Neural cell (in vitro differentiated cells): ENCODE data around the gene SGPP1. TPM values are rescaled to one million over a fixed set of nuclear protein-coding genes. Genes with fewer than 3 reads are reported as not detected.

Experiments
- H2AFZ ChIP-seq: fragments of 200-600, 300-800 bp; sonication (generic), shearing (Covaris generic); 2 replicates; pipeline ENCODE4 v1.6.0; 2014; ENCODE audit warnings: low read depth, mild to moderate bottlenecking, antibody characterized with exemption, low read length, moderate library complexity
- H3F3A ChIP-seq: fragments of 200-600 bp; shearing (Covaris generic); 2 replicates; pipeline ENCODE4 v1.6.1; 2016; ENCODE audit warnings: mild to moderate bottlenecking, moderate library complexity, mixed read lengths, antibody characterized with exemption, low read length; ENCODE audit not compliant: insufficient read depth, poor library complexity, severe bottlenecking
- H3K27ac ChIP-seq: fragments of 200-600, 300-800 bp; sonication (generic), shearing (Covaris generic); 2 replicates; pipeline ENCODE4 v1.5.1; 2014; ENCODE audit warnings: mild to moderate bottlenecking, low read length, moderate library complexity
- H3K27me3 ChIP-seq: fragments of 300-800, 200-600 bp; sonication (generic), shearing (Covaris generic); 2 replicates; pipeline ENCODE4 v1.6.0; 2014; ENCODE audit warnings: mild to moderate bottlenecking, low read depth, low read length, moderate library complexity; ENCODE audit not compliant: insufficient read depth
- H3K36me3 ChIP-seq: fragments of 300-800, 200-600 bp; sonication (generic), shearing (Covaris generic); 2 replicates; pipeline ENCODE4 v1.5.1; 2014; ENCODE audit warnings: mild to moderate bottlenecking, antibody characterized with exemption, low read length, moderate library complexity; ENCODE audit not compliant: insufficient read depth
- H3K4me2 ChIP-seq: fragments of 300-800, 200-600 bp; sonication (generic), shearing (Covaris generic); 2 replicates; pipeline ENCODE4 v1.6.0; 2014; ENCODE audit warnings: mild to moderate bottlenecking, low read length
- H3K4me3 ChIP-seq: fragments of 300-800, 200-600 bp; sonication (generic), shearing (Covaris generic); 2 replicates; pipeline ENCODE4 v1.5.1; 2014; ENCODE audit warnings: mild to moderate bottlenecking, low read length, moderate library complexity
- H3K79me2 ChIP-seq: fragments of 200-600 bp; shearing (Covaris generic); replicated peaks from 2 replicates; pipeline ENCODE4 v1.6.0; 2014; ENCODE audit warnings: mild to moderate bottlenecking, low read length, moderate library complexity; ENCODE audit not compliant: insufficient read depth
- H3K9ac ChIP-seq: fragments of 300-800, 200-600 bp; sonication (generic), shearing (Covaris generic); 2 replicates; pipeline ENCODE4 v1.6.1; 2016; ENCODE audit warnings: mild to moderate bottlenecking, low read length, mixed read lengths
- H3K9me2 ChIP-seq: fragments of 200-600 bp; shearing (Covaris generic); 2 replicates; pipeline ENCODE4 v1.6.1; 2016; ENCODE audit warnings: mild to moderate bottlenecking, low read length, mixed read lengths; ENCODE audit not compliant: insufficient read depth
- H3K9me3 ChIP-seq: fragments of 200-600, 300-800 bp; sonication (generic), shearing (Covaris generic); 2 replicates; pipeline ENCODE4 v1.6.1; 2016; ENCODE audit warnings: mild to moderate bottlenecking, mixed run types, low read length, moderate library complexity, mixed read lengths
- H4K20me1 ChIP-seq: fragments of 200-600 bp; shearing (Covaris generic); 2 replicates; pipeline ENCODE4 v1.6.1; 2016; ENCODE audit warnings: mild to moderate bottlenecking, mixed run types; ENCODE audit not compliant: insufficient read depth
- CTCF ChIP-seq: fragments of 450-650 bp; IDR thresholded peaks from 2 replicates; pipeline ENCODE4 v1.5.1; 2014; ENCODE audit warnings: antibody characterized with exemption, mild to moderate bottlenecking, moderate library complexity; ENCODE audit not compliant: poor library complexity, severe bottlenecking
- EP300 ChIP-seq: fragments of 450-650 bp; conservative IDR thresholded peaks from 2 replicates; pipeline ENCODE4 v1.6.1; 2014; ENCODE audit warnings: antibody characterized with exemption, mild to moderate bottlenecking, moderate library complexity; ENCODE audit not compliant: poor library complexity, severe bottlenecking
- EZH2 ChIP-seq: fragments of 200-600, 300-800 bp; shearing (Covaris generic), sonication (generic); IDR thresholded peaks from 2 replicates; pipeline ENCODE4 v1.6.1; 2014; ENCODE audit warnings: antibody characterized with exemption, low read length, borderline replicate concordance, mild to moderate bottlenecking; ENCODE audit not compliant: insufficient read depth, poor library complexity, severe bottlenecking
- MXI1 ChIP-seq: fragments of 450-650 bp; conservative IDR thresholded peaks from 2 replicates; pipeline ENCODE4 v1.6.1; 2014; ENCODE audit warnings: antibody characterized with exemption, mild to moderate bottlenecking; ENCODE audit not compliant: poor library complexity, severe bottlenecking
- POLR2AphosphoS5 ChIP-seq: IDR thresholded peaks from 2 replicates; pipeline ENCODE4 v1.6.1; 2012
- RAD21 ChIP-seq: fragments of 450-650 bp; conservative IDR thresholded peaks from 2 replicates; pipeline ENCODE4 v1.6.1; 2014; ENCODE audit warnings: antibody characterized with exemption, mild to moderate bottlenecking, moderate library complexity
- REST ChIP-seq: IDR thresholded peaks from 2 replicates; pipeline ENCODE4 v1.6.1; 2012; ENCODE audit warnings: borderline replicate concordance
- SMC3 ChIP-seq: fragments of 450-650 bp; conservative IDR thresholded peaks from 2 replicates; pipeline ENCODE4 v1.6.1; 2014; ENCODE audit warnings: antibody characterized with exemption, mild to moderate bottlenecking, moderate library complexity; ENCODE audit not compliant: poor library complexity
- TAF1 ChIP-seq: IDR thresholded peaks from 2 replicates; pipeline ENCODE4 v1.6.1; 2012; ENCODE audit warnings: low read depth
- polyA plus RNA-seq: library from polyadenylated mRNA; depleted of rRNA; stranded (reverse); fragments of >200 nt; gene quantifications from 2 replicates; pipeline ENCODE4 v1.2.3, GENCODE V29; 2014

The SGPP1 gene
- polyA plus RNA-seq, 1 donor from 2014 or later = 17.7 TPM

- no peak overlapping the region for H3K27ac ChIP-seq
- H3K36me3 ChIP-seq = no peaks in the 10 kb centered on the region
- H3K9me3 ChIP-seq = no peaks in the 10 kb centered on the region
- TF ChIP-seq SMC3 (no peak), RAD21 (no peak), EZH2 (no peak), EP300 (no peak), POLR2AphosphoS5 (no peak), CTCF (no peak), REST (no peak), MXI1 (no peak), TAF1 (no peak)
- H3K9me2 ChIP-seq = no peaks in the 10 kb centered on the region
- H4K20me1 ChIP-seq = no peaks in the 10 kb centered on the region
- H2AFZ ChIP-seq = no peak overlapping the region
- no peaks in the 10 kb centered on the region for H3K27me3 ChIP-seq
- no peaks in the 10 kb centered on the region for H3F3A ChIP-seq
- no peak overlapping the region for H3K4me2 ChIP-seq
- no peak overlapping the region for H3K4me3 ChIP-seq
- H3K79me2 ChIP-seq = no peaks in the 10 kb centered on the region
- H3K9ac ChIP-seq = no peak overlapping the region
Measured at GRCh38 chr14:63710497-63710896, 17.4 kb downstream of the SGPP1 start.

GRCh38 chr14:63709589-63709988 lies 18.3 kb downstream of the SGPP1 start:
- TF ChIP-seq POLR2AphosphoS5 = no peak
- no peak for TF ChIP-seq SMC3
- no peak for TF ChIP-seq REST
- no peak for TF ChIP-seq CTCF
- no peak for TF ChIP-seq EZH2
- H3K9me2 ChIP-seq = no peaks in the 10 kb centered on the region

More at GRCh38 chr14:63709589-63709988, 18.3 kb downstream of the SGPP1 start:
- Histone ChIP-seq H3K36me3 (no peaks in the 10 kb centered on the region), H3K9me3 (no peaks in the 10 kb centered on the region), H3K9ac (no peak overlapping the region), H3K27me3 (no peaks in the 10 kb centered on the region), H2AFZ (no peak overlapping the region), H3K4me2 (no peak overlapping the region), H3K79me2 (no peaks in the 10 kb centered on the region), H3F3A (no peaks in the 10 kb centered on the region), H3K27ac (no peak overlapping the region), H4K20me1 (no peaks in the 10 kb centered on the region), H3K4me3 (no peak overlapping the region)
